Nephron progenitor cell (in vitro differentiated cells): ENCODE measurements around the gene PIK3R1.
A peak's percentile ranks its signal among the peaks of the same experiment; 100 is the strongest.

ENCODE experiments used
- DNase-seq: peaks from one replicate; pipeline ENCODE4 v3.0.0; 2021
- H3K27ac Mint-ChIP-seq: 2 replicates; pipeline ENCODE4 v1.8.0; 2021; ENCODE audit warnings: mild to moderate bottlenecking, moderate library complexity, mixed read lengths
- H3K27me3 Mint-ChIP-seq: 2 replicates; pipeline ENCODE4 v1.8.0; 2021; ENCODE audit warnings: mild to moderate bottlenecking, low read depth, mixed read lengths; ENCODE audit not compliant: poor library complexity
- H3K36me3 Mint-ChIP-seq: 2 replicates; pipeline ENCODE4 v1.8.0; 2021; ENCODE audit warnings: low read depth, mixed read lengths
- H3K4me1 Mint-ChIP-seq: 2 replicates; pipeline ENCODE4 v1.8.0; 2021; ENCODE audit warnings: mixed read lengths
- H3K4me3 Mint-ChIP-seq: 2 replicates; pipeline ENCODE4 v1.8.0; 2021; ENCODE audit warnings: mild to moderate bottlenecking, moderate library complexity, mixed read lengths
- H3K9me3 Mint-ChIP-seq: 2 replicates; pipeline ENCODE4 v1.8.0; 2021; ENCODE audit warnings: mild to moderate bottlenecking, moderate library complexity, mixed read lengths
- TF ChIP-seq, protein P1 (sequence below): fragments of 200-600 bp; sonication (generic); IDR thresholded peaks from 2 replicates; pipeline ENCODE4 v1.5.0; 2021; ENCODE audit warnings: antibody characterized with exemption

Gene PIK3R1

DNA sequence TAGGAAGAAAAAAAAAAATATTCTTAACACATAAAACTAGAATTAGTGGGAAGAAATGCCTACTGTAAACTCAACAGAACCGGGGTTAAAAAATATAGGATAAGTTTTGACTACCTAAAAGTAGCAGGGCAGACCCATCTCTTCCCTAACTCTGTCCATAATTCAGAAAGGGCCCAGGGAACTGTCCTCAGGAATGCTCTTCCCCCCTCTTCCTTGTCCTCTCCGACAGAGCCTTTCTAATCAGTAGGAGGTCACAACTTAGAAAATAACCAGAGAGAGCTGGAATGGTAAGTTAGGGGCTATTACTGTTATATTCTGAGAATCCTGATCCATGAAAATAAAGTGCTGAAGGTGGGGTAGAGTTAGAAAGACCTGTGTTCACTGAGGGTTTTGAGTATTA lies 22.2 kb downstream of the PIK3R1 start:
- Mint-ChIP-seq H3K27ac (peak overlapping the region; percentile 84), H3K27me3 (no peaks in the 10 kb centered on the region), H3K4me1 (peaks cover 53% of the 10 kb centered on the region), H3K36me3 (peaks cover 26% of the 10 kb centered on the region), H3K4me3 (no peak overlapping the region), H3K9me3 (no peaks in the 10 kb centered on the region)
- no peak for DNase-seq
- TF ChIP-seq, protein P1, sequence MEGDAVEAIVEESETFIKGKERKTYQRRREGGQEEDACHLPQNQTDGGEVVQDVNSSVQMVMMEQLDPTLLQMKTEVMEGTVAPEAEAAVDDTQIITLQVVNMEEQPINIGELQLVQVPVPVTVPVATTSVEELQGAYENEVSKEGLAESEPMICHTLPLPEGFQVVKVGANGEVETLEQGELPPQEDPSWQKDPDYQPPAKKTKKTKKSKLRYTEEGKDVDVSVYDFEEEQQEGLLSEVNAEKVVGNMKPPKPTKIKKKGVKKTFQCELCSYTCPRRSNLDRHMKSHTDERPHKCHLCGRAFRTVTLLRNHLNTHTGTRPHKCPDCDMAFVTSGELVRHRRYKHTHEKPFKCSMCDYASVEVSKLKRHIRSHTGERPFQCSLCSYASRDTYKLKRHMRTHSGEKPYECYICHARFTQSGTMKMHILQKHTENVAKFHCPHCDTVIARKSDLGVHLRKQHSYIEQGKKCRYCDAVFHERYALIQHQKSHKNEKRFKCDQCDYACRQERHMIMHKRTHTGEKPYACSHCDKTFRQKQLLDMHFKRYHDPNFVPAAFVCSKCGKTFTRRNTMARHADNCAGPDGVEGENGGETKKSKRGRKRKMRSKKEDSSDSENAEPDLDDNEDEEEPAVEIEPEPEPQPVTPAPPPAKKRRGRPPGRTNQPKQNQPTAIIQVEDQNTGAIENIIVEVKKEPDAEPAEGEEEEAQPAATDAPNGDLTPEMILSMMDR = no peak

DNA sequence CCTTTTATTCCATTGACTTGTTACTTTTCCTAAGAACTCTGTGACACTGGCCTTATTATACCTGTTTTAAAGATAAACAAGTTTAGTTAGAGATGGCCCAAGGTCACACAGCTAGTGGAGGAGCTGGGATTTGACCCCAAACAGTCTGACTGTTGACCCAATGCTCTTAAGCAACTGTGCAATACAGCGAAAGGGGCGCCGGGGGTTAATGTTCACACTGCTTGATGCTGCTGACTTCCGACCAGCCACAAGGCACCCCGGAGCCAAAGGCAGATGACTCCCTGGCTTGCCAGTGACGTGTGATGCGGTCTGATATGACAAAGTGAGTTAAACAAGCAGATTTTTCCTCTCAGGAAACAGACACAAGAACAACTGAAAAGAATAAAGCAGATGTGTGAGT lies 23.9 kb downstream of the PIK3R1 start:
- Mint-ChIP-seq H3K36me3 (peaks cover 36% of the 10 kb centered on the region), H3K9me3 (no peaks in the 10 kb centered on the region), H3K4me1 (peaks cover 60% of the 10 kb centered on the region), H3K4me3 (peak overlapping the region; percentile 28), H3K27ac (peak overlapping the region; percentile 95), H3K27me3 (no peaks in the 10 kb centered on the region)
- TF ChIP-seq, protein P1 = no peak
- DNase-seq = peak; percentile 25

DNA sequence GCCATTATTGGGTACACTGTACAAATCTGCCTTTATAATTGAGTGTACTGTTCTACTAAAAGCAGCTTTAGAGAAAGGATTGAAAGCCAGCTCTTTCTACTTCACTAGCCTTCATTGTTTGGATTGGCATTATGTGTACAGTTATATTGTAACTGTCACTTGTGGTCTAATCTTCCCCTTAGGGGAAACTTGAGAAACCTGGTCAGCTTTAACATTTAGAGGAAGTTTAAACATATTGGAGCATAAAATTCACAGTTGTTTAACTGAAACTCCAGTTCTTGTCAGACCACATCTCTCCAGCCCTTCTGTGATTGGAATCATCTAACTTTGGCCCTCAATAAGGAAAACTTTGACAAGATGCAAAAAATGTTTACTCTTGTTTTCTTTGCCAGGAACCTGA lies 24.6 kb downstream of the PIK3R1 start:
- H3K9me3 Mint-ChIP-seq = no peaks in the 10 kb centered on the region
- no peak overlapping the region for H3K4me3 Mint-ChIP-seq
- peaks cover 67% of the 10 kb centered on the region for H3K4me1 Mint-ChIP-seq
- peak overlapping the region; percentile 36 for H3K27ac Mint-ChIP-seq
- TF ChIP-seq, protein P1 = no peak
- peaks cover 40% of the 10 kb centered on the region for H3K36me3 Mint-ChIP-seq
- no peak for DNase-seq
- no peaks in the 10 kb centered on the region for H3K27me3 Mint-ChIP-seq

DNA sequence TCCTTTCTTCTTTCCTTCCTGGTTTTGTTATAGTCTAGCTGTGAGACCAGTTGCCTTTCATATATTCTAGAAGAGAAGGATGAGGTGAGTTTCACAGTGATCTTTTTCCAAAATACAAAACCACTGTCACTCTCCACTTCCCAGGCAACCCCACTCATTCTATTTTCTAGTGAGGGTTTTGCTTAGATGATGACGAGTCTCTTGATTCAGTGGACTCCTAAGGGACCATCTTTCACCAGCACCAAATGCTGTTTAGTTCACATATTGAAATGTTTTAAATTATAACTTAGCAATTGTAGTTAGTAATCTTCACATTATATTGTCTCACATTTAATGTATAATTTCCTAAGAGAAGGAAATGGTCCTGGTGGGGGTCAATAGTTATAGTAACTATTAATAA lies 25.2 kb downstream of the PIK3R1 start:
- DNase-seq = no peak
- no peaks in the 10 kb centered on the region for H3K27me3 Mint-ChIP-seq
- H3K9me3 Mint-ChIP-seq = no peaks in the 10 kb centered on the region
- H3K36me3 Mint-ChIP-seq = peaks cover 41% of the 10 kb centered on the region
- H3K4me1 Mint-ChIP-seq = peaks cover 69% of the 10 kb centered on the region
- TF ChIP-seq, protein P1 = no peak
- peak overlapping the region; percentile 36 for H3K27ac Mint-ChIP-seq
- H3K4me3 Mint-ChIP-seq = no peak overlapping the region

DNA sequence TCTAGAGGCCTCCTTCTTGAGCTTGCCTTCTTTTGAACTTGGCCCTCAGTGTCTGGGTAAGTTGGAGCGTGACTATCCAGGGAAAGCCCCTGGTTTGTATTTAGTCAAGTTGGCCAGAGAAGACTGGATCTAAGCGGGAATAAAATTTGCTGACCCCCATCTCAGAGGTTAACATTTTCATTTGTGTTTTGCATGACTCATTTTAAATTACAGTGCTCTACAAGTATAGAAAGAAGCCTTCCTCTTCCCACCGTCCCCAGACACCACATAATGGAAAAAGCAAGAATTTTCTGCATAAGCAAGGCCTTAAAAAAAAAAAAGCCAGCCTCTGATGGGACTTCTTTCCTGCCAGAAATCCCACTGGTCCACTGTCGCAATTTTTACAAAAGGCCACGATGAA lies 27.2 kb downstream of the PIK3R1 start:
- DNase-seq = no peak
- peaks cover 52% of the 10 kb centered on the region for H3K4me1 Mint-ChIP-seq
- peaks cover 58% of the 10 kb centered on the region for H3K36me3 Mint-ChIP-seq
- H3K27ac Mint-ChIP-seq = peak overlapping the region; percentile 50
- TF ChIP-seq, protein P1 = no peak
- no peak overlapping the region for H3K4me3 Mint-ChIP-seq
- no peaks in the 10 kb centered on the region for H3K27me3 Mint-ChIP-seq
- H3K9me3 Mint-ChIP-seq = peaks cover 10% of the 10 kb centered on the region

DNA sequence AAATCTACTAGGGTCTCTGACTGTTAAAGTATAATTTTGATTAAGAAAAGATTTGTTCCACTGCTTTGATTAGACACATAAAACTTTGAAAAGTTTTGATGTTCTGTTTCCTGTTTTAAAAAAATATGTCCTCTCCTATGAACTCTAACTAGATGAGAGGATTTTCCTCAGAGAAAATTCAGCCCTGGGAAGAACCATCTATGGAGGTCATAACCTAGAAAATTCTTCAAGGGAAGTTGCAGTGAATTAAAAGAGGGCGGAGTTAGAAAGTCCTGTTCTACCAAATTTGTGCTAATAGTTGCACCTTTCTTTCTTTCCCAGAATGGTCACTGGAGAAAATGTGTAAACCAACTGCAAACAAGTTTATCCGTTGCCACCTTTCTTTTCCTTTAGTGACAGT lies 27.7 kb downstream of the PIK3R1 start:
- peaks cover 48% of the 10 kb centered on the region for H3K4me1 Mint-ChIP-seq
- H3K4me3 Mint-ChIP-seq = no peak overlapping the region
- H3K36me3 Mint-ChIP-seq = peaks cover 60% of the 10 kb centered on the region
- TF ChIP-seq, protein P1 = no peak
- peak overlapping the region; percentile 73 for H3K27ac Mint-ChIP-seq
- peaks cover 10% of the 10 kb centered on the region for H3K9me3 Mint-ChIP-seq
- no peak for DNase-seq
- H3K27me3 Mint-ChIP-seq = no peaks in the 10 kb centered on the region
